IPS-18a (cell line): ENCODE results near the gene RBM4B.

Source experiments
- H3K27ac ChIP-seq: one replicate; pipeline ENCODE4 v1.5.1; 2013; ENCODE audit warnings: low read length
- H3K27me3 ChIP-seq: one replicate; pipeline ENCODE4 v1.6.1; 2013; ENCODE audit warnings: mild to moderate bottlenecking, low read length; ENCODE audit not compliant: control insufficient read depth, insufficient read depth
- H3K36me3 ChIP-seq: one replicate; pipeline ENCODE4 v1.6.1; 2013; ENCODE audit warnings: low read depth, low read length; ENCODE audit not compliant: control insufficient read depth
- H3K4me1 ChIP-seq: one replicate; pipeline ENCODE4 v1.6.1; 2013; ENCODE audit warnings: low read depth, low read length; ENCODE audit not compliant: control insufficient read depth
- H3K4me3 ChIP-seq: one replicate; pipeline ENCODE4 v1.5.1; 2013; ENCODE audit warnings: low read length
- H3K9ac ChIP-seq: one replicate; pipeline ENCODE4 v1.6.1; 2013; ENCODE audit warnings: mild to moderate bottlenecking, low read length, moderate library complexity
- H3K9me3 ChIP-seq: one replicate; pipeline ENCODE4 v1.6.1; 2013; ENCODE audit warnings: low read depth, low read length; ENCODE audit not compliant: control insufficient read depth

Gene RBM4B

DNA sequence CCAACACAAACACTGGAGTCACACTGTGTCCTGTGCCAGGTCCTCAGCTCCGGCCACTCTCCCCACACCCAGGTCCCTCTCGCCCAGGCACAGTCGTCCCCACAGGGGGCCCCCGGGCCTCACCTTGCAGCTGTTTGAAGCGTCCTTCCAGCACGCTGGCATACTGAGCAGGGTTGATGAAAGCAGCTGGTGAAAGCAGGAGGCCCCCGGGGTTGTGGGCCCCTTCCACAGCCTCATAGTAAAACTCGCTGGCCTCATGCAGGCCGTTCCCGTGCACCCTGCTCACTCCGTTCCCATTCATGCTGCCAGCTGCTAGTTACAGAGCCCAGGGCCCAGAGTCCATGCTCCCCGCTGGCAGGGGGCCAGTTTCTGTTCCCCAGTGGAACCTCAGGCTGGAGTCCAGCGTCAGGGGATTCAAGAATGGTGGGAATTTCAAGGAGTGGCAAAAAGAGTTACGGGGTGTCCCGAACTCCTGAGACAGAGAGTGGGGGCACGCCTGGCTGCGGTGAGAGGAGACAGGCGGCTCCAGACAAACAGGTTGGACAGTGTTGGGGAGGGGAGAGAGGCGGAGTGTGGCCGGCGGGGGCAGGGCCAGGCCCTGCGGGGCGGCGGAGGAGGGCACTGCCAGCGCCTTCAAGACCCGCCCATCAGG, 40.8 kb upstream of the RBM4B start:
- Histone ChIP-seq H3K4me1 (peaks cover 17% of the 10 kb centered on the region), H3K36me3 (peaks cover 35% of the 10 kb centered on the region), H3K9ac (no peak overlapping the region), H3K9me3 (no peaks in the 10 kb centered on the region), H3K4me3 (no peak overlapping the region), H3K27me3 (no peaks in the 10 kb centered on the region), H3K27ac (no peak overlapping the region)

DNA sequence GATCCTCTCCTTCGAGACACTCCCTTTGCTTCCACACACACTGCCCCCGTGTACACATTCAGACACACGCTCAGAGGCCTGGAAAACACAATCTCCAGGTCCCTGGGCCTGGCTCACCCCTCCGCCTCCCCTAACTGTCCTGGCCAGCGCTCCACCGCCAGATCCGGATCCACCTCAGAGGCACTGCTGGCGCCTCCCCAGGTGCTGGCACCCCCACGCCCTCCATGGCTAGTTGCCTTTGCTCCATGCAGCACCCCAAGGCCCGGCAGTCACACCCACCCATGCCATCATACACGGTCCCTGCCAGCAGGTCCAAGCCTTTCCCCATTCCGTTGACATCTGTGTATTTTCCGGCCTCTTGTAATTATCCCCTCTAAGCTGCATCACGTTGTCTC, 40.2 kb upstream of the RBM4B start:
- no peak overlapping the region for H3K9ac ChIP-seq
- no peaks in the 10 kb centered on the region for H3K9me3 ChIP-seq
- peaks cover 17% of the 10 kb centered on the region for H3K4me1 ChIP-seq
- no peak overlapping the region for H3K4me3 ChIP-seq
- peaks cover 41% of the 10 kb centered on the region for H3K36me3 ChIP-seq
- H3K27me3 ChIP-seq, result no peaks in the 10 kb centered on the region
- no peak overlapping the region for H3K27ac ChIP-seq

GRCh38 chr11:66716996-66717395, 39.3 kb upstream of the RBM4B start:
- Histone ChIP-seq H3K9me3 (no peaks in the 10 kb centered on the region), H3K27ac (no peak overlapping the region), H3K4me3 (no peak overlapping the region), H3K9ac (no peak overlapping the region), H3K27me3 (no peaks in the 10 kb centered on the region), H3K4me1 (peaks cover 17% of the 10 kb centered on the region), H3K36me3 (peaks cover 46% of the 10 kb centered on the region)

- Histone ChIP-seq H3K36me3 (peaks cover 61% of the 10 kb centered on the region), H3K4me3 (no peak overlapping the region), H3K9ac (no peak overlapping the region), H3K27me3 (no peaks in the 10 kb centered on the region), H3K4me1 (peaks cover 16% of the 10 kb centered on the region), H3K27ac (no peak overlapping the region), H3K9me3 (no peaks in the 10 kb centered on the region)
Observed at GRCh38 chr11:66715346-66716085, 37.8 kb upstream of the RBM4B start.

DNA sequence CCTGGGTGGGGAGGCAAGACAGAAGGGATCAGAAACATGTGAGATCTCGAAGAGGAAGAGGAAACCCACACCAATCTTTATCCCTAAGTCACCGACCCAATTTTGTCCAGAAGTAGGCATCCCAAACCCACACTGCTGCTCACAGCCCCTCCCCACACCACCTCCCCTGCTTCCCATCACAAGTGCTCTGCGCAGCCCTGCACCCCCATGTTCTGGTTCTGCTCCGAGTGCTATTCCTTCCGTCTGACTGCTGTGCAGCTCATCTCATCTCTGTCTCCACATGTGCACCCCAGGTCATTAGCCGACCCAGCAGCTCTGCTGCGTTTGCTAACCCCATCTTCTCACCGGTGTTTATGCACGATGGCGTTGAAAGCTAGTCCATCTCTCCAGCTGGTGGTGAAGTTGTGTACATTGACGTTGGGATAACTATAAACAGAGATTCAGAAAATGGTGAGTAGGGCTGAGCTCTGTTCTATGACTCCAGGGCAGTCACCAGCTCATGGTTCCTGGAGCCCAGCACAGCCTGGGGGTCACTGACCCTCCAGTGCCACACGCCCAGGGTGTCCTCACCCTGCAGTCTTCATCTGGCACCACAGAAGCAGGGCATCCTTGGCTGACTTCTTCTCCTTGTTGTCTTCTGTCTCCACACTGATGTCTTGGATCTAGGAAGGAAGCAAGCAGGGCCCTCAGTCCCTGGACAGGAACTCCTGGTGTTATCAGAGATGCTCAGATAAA, 36.2 kb upstream of the RBM4B start:
- Histone ChIP-seq H3K9me3 (no peaks in the 10 kb centered on the region), H3K27me3 (no peaks in the 10 kb centered on the region), H3K27ac (no peak overlapping the region), H3K4me3 (no peak overlapping the region), H3K36me3 (peaks cover 65% of the 10 kb centered on the region), H3K4me1 (peaks cover 7% of the 10 kb centered on the region), H3K9ac (no peak overlapping the region)

DNA sequence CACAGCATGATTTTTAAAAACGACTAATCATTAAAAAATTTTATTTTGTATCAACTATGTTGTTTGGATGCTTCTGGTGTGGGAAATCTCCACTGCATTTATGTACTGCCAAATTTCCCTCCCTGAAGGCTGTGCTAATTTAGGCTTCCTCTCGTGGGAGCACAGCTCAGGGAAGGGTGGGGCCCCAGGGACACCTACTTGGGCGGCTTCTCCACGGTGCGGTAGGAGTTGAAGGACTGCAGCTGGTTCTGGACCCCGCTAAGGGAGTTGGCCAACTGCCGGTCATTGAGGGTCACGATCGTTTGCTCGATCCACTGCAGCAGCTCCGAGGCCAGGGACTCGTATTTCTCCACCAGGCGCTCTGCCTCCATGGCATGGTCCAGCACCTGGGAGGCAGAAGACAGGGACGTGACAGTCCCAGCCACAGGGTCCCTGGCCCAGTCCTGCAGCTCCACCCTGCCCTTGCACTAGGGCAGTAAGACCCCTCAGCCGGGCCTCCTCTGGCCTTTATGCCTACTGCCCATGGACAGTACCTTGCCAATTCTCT, 32.8 kb upstream of the RBM4B start:
- H3K9me3 ChIP-seq, result no peaks in the 10 kb centered on the region
- H3K27me3 ChIP-seq, result no peaks in the 10 kb centered on the region
- no peak overlapping the region for H3K9ac ChIP-seq
- H3K36me3 ChIP-seq, result peaks cover 70% of the 10 kb centered on the region
- no peaks in the 10 kb centered on the region for H3K4me1 ChIP-seq
- no peak overlapping the region for H3K4me3 ChIP-seq
- H3K27ac ChIP-seq, result no peak overlapping the region

- H3K27ac ChIP-seq, result no peak overlapping the region
- H3K36me3 ChIP-seq, result peaks cover 56% of the 10 kb centered on the region
- H3K4me3 ChIP-seq, result no peak overlapping the region
- H3K27me3 ChIP-seq, result no peaks in the 10 kb centered on the region
- H3K4me1 ChIP-seq, result no peaks in the 10 kb centered on the region
- H3K9ac ChIP-seq, result no peak overlapping the region
- no peaks in the 10 kb centered on the region for H3K9me3 ChIP-seq
Observed at GRCh38 chr11:66708701-66709100, 31.0 kb upstream of the RBM4B start.

GRCh38 chr11:66708094-66708493, 30.4 kb upstream of the RBM4B start:
- H3K27me3 ChIP-seq, result no peaks in the 10 kb centered on the region
- no peak overlapping the region for H3K4me3 ChIP-seq
- no peak overlapping the region for H3K9ac ChIP-seq
- H3K4me1 ChIP-seq, result no peaks in the 10 kb centered on the region
- H3K9me3 ChIP-seq, result no peaks in the 10 kb centered on the region
- no peak overlapping the region for H3K27ac ChIP-seq
- H3K36me3 ChIP-seq, result peaks cover 50% of the 10 kb centered on the region

GRCh38 chr11:66707486-66707885, 29.8 kb upstream of the RBM4B start:
- Histone ChIP-seq H3K4me3 (no peak overlapping the region), H3K36me3 (peaks cover 44% of the 10 kb centered on the region), H3K9me3 (no peaks in the 10 kb centered on the region), H3K27me3 (no peaks in the 10 kb centered on the region), H3K9ac (no peak overlapping the region), H3K27ac (no peak overlapping the region), H3K4me1 (no peaks in the 10 kb centered on the region)

DNA sequence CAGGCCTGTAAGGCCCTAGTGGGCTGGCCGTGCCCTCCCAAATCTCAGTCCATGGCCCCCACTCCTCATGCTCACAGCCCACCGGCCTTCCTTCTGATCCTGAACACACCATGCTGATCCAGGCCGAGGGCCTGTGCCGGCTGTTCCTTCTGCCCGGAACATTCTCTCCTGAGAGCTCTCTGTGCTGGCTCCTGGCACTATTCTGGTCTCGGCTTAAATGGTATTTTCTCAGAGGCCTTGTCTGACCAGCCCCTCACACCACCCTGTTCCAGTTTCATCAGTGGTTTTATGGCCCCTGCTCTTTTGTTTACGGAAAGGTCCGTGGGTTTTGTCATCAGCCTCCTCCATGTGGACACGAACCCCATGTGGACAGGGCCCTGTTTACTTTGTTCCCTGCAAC, 29.3 kb upstream of the RBM4B start:
- Histone ChIP-seq H3K36me3 (peaks cover 43% of the 10 kb centered on the region), H3K9ac (no peak overlapping the region), H3K9me3 (no peaks in the 10 kb centered on the region), H3K4me1 (no peaks in the 10 kb centered on the region), H3K4me3 (no peak overlapping the region), H3K27me3 (no peaks in the 10 kb centered on the region), H3K27ac (no peak overlapping the region)

GRCh38 chr11:66705587-66706335, 28.1 kb upstream of the RBM4B start:
- H3K27me3 ChIP-seq, result no peaks in the 10 kb centered on the region
- no peak overlapping the region for H3K4me3 ChIP-seq
- no peak overlapping the region for H3K27ac ChIP-seq
- H3K9me3 ChIP-seq, result no peaks in the 10 kb centered on the region
- H3K4me1 ChIP-seq, result no peaks in the 10 kb centered on the region
- peaks cover 40% of the 10 kb centered on the region for H3K36me3 ChIP-seq
- H3K9ac ChIP-seq, result no peak overlapping the region
